HepG2 (cell line): ENCODE data around the gene FBLL1. TPM values are rescaled to one million over a fixed set of nuclear protein-coding genes. Genes with fewer than 3 reads are reported as not detected.

Experiments
- ARID4A ChIP-seq: sonication (generic); formaldehyde crosslinking; IDR thresholded peaks from 2 replicates; pipeline ENCODE4 v1.5.0; 2020; ENCODE audit warnings: mild to moderate bottlenecking, missing genetic modification reagents, borderline replicate concordance
- HMGXB4 ChIP-seq, 2 experiments: sonication (generic) in 1 of 2; formaldehyde crosslinking in 1 of 2; IDR thresholded peaks; 2 replicates each; pipeline versions ENCODE4 v1.4.0 to v1.6.1; 2018 to 2020; ENCODE audit warnings: missing genetic modification reagents in 2 of 2, borderline replicate concordance in 1 of 2, low read depth in 1 of 2, mild to moderate bottlenecking in 1 of 2, missing biosample characterization in 1 of 2
- KLF6 ChIP-seq: IDR thresholded peaks from 2 replicates; pipeline ENCODE4 v1.8.0; 2016; ENCODE audit warnings: missing biosample characterization, missing genetic modification reagents
- NR0B2 ChIP-seq: sonication (generic); formaldehyde crosslinking; IDR thresholded peaks from 2 replicates; pipeline ENCODE4 v1.4.0; 2020; ENCODE audit warnings: mild to moderate bottlenecking, missing genetic modification reagents
- RAD21 ChIP-seq: fragments of 450-650 bp; formaldehyde crosslinking; IDR thresholded peaks from 2 replicates; pipeline ENCODE4 v1.5.0; 2020; ENCODE audit warnings: mild to moderate bottlenecking
- SNAI1 ChIP-seq: sonication (generic); formaldehyde crosslinking; IDR thresholded peaks from 2 replicates; pipeline ENCODE4 v1.5.0; 2020; ENCODE audit warnings: mild to moderate bottlenecking, missing genetic modification reagents, borderline replicate concordance
- TMF1 ChIP-seq: sonication (generic); formaldehyde crosslinking; IDR thresholded peaks from 2 replicates; pipeline ENCODE4 v1.8.1; 2022; ENCODE audit warnings: low read depth, missing genetic modification reagents
- USF2 ChIP-seq, 2 experiments: sonication (generic) in 1 of 2; formaldehyde crosslinking in 1 of 2; IDR thresholded peaks; 2 replicates each; pipeline versions ENCODE4 v1.5.1 to v1.6.1; 2011 to 2020; ENCODE audit warnings: borderline replicate concordance in 1 of 2, low read depth in 1 of 2, low read length in 1 of 2, mild to moderate bottlenecking in 1 of 2, missing genetic modification reagents in 1 of 2, moderate library complexity in 1 of 2
- YEATS4 ChIP-seq: sonication (generic); formaldehyde crosslinking; IDR thresholded peaks from 2 replicates; pipeline ENCODE4 v1.4.0; 2020; ENCODE audit warnings: missing genetic modification reagents, borderline replicate concordance
- ZFX ChIP-seq: sonication (generic); formaldehyde crosslinking; IDR thresholded peaks from 2 replicates; pipeline ENCODE4 v1.4.0; 2020; ENCODE audit warnings: mild to moderate bottlenecking, low read depth, missing genetic modification reagents, moderate library complexity
- ZMYM2 ChIP-seq: sonication (generic); formaldehyde crosslinking; IDR thresholded peaks from 2 replicates; pipeline ENCODE4 v1.8.0; 2022; ENCODE audit warnings: mild to moderate bottlenecking, missing genetic modification reagents
- ZNF263 ChIP-seq: sonication (generic); formaldehyde crosslinking; IDR thresholded peaks from 2 replicates; pipeline ENCODE4 v1.4.0; 2020; ENCODE audit warnings: missing genetic modification reagents
- ZNF431 ChIP-seq: sonication (generic); formaldehyde crosslinking; IDR thresholded peaks from 2 replicates; pipeline ENCODE4 v1.9.0; 2022; ENCODE audit warnings: missing genetic modification reagents, low read depth, mild to moderate bottlenecking, borderline replicate concordance
- ZNF562 ChIP-seq: sonication (generic); formaldehyde crosslinking; IDR thresholded peaks from 2 replicates; pipeline ENCODE4 v1.8.0; 2022; ENCODE audit warnings: missing genetic modification reagents, borderline replicate concordance
- ZNF569 ChIP-seq: sonication (generic); formaldehyde crosslinking; IDR thresholded peaks from 2 replicates; pipeline ENCODE4 v1.5.0; 2020; ENCODE audit warnings: mild to moderate bottlenecking, missing genetic modification reagents, moderate library complexity, borderline replicate concordance
- ZNF674 ChIP-seq: sonication (generic); formaldehyde crosslinking; IDR thresholded peaks from 2 replicates; pipeline ENCODE4 v1.5.0; 2020; ENCODE audit warnings: low read depth, mild to moderate bottlenecking, missing genetic modification reagents
- ZSCAN20 ChIP-seq: sonication (generic); formaldehyde crosslinking; IDR thresholded peaks from 2 replicates; pipeline ENCODE4 v1.4.0; 2020; ENCODE audit warnings: missing genetic modification reagents, mild to moderate bottlenecking, borderline replicate concordance
- polyA plus RNA-seq, 8 experiments: library from polyadenylated mRNA; depleted of rRNA in 3 of 8; stranded (reverse) in 7 of 8; unstranded in 1 of 8; fragments of >200 nt; fragmentation: Illumina TruSeq in 4 of 8; extraction: Trizol in 4 of 8; gene quantifications; 2 replicates each; pipeline versions ENCODE4 v1.2.1 to v1.2.3, GENCODE V29; 2011 to 2016; ENCODE audit warnings: low read depth in 4 of 8, missing spikeins in 1 of 8, mixed read lengths in 1 of 8; ENCODE audit not compliant: insufficient read depth in 1 of 8
- total RNA-seq, 5 experiments: library from RNA; depleted of rRNA; stranded (reverse); fragments of >200 nt; fragmentation: Illumina TruSeq; extraction: Trizol; gene quantifications; 2 replicates each; pipeline ENCODE4 v1.2.3, GENCODE V29; 2016; ENCODE audit warnings: low read depth in 1 of 5

Gene FBLL1
- total and polyA plus RNA-seq, 2 of the 13 experiments (the other 11 are each of a cell fraction or from before 2014, with no cell fraction given) = 0.17 to 0.18 TPM

GRCh38 chr5:168578538-168579487 lies 49.7 kb downstream of the FBLL1 start, which contains the start of gene PANK3 (continued):
- TF ChIP-seq TMF1 (CRISPR knock-in tag) = no peak; the same call in 1 of the 2 replicates
- TF ChIP-seq RAD21 (CRISPR knock-in tag) = peak; percentile 18; the same call in 1 of the 2 replicates
- TF ChIP-seq ZNF674 (CRISPR knock-in tag) = 0 out of 2 replicates have a peak, but pooled peaks have one; percentile 82
- 0 out of 2 replicates have a peak, but pooled peaks have one; percentile 57 for TF ChIP-seq SNAI1
- no peak for TF ChIP-seq ZNF562
- TF ChIP-seq ZNF569 (CRISPR knock-in tag) = no peak
- peak; percentile 59; the same call in 1 of the 2 replicates for TF ChIP-seq ZNF263 (CRISPR knock-in tag)
- TF ChIP-seq ARID4A (CRISPR knock-in tag) = peak; percentile 72
- TF ChIP-seq USF2 (IDR thresholded peaks at IDR 0.05; ENCODE audit: low read depth, low read length) = no peak
- TF ChIP-seq USF2 (CRISPR knock-in tag; IDR thresholded peaks at IDR 0.05; ENCODE audit: borderline replicate concordance) = 0 out of 2 replicates have a peak, but pooled peaks have one; percentile 1
- TF ChIP-seq NR0B2 = 0 out of 2 replicates have a peak, but pooled peaks have one; percentile 43
- peak; percentile 43 to 74; a peak in 3 of 4 replicates for TF ChIP-seq HMGXB4 (CRISPR knock-in tag; IDR thresholded peaks at IDR 0.05; ENCODE audit: borderline replicate concordance in 1 of 2, low read depth in 1 of 2)
- TF ChIP-seq KLF6 (CRISPR knock-in tag) = 0 out of 2 replicates have a peak, but pooled peaks have one; percentile 19
- TF ChIP-seq ZFX (CRISPR knock-in tag) = peak; percentile 79
- TF ChIP-seq ZNF431 = 0 out of 2 replicates have a peak, but pooled peaks have one; percentile 25
- peak; percentile 81 for TF ChIP-seq ZMYM2 (CRISPR knock-in tag)
- TF ChIP-seq ZSCAN20 (CRISPR knock-in tag) = peak; percentile 77; the same call in 1 of the 2 replicates
- TF ChIP-seq YEATS4 = peak; percentile 61; the same call in 1 of the 2 replicates
